Testis (tissue), 3 donors: Measurements from ENCODE around the gene PTPRN2. TPM values are rescaled to one million over a fixed set of nuclear protein-coding genes. Genes with fewer than 3 reads are reported as not detected.
"Not testable (repeated sequence)": the region's sequence is repeated elsewhere in the genome, so short reads cannot be mapped to it uniquely, and the experiment has no call there.

Source experiments
- DNase-seq: peaks from one replicate; pipeline ENCODE4 v3.0.0-alpha.2; 2019
- H3K27ac ChIP-seq, 2 donors: fragments of 200-600 bp; sonication (generic); one replicate each; pipeline ENCODE4 v1.5.1; 2019
- H3K27me3 ChIP-seq: fragments of 200-600 bp; sonication (generic); one replicate; pipeline ENCODE4 v1.5.1; 2019
- H3K36me3 ChIP-seq: fragments of 200-600 bp; sonication (generic); one replicate; pipeline ENCODE4 v1.5.1; 2017; ENCODE audit warnings: low read depth; ENCODE audit errors: missing control alignments
- H3K4me1 ChIP-seq: fragments of 200-600 bp; sonication (generic); one replicate; pipeline ENCODE4 v1.5.1; 2019
- H3K4me3 ChIP-seq, 2 donors: fragments of 200-600 bp; sonication (generic); one replicate each; pipeline ENCODE4 v1.5.1; 2017 to 2019
- H3K9me3 ChIP-seq: fragments of 200-600 bp; sonication (generic); one replicate; pipeline ENCODE4 v1.5.1; 2017
- POLR2A ChIP-seq: fragments of 450-650 bp; IDR thresholded peaks from one replicate; pipeline ENCODE4 v1.6.1; 2017; ENCODE audit warnings: antibody characterized with exemption, mild to moderate bottlenecking, moderate library complexity
- WGBS, 2 donors: methylation state at CpG; one replicate each; pipeline ENCODE4 v1.1.5; 2018; 5-methylcytosine and 5-hydroxymethylcytosine counted together
- intact Hi-C: fragments of 100-400 bp; cut with DNase I; formaldehyde crosslinking; loops from one replicate; pipeline ENCODE4 v1.15.1; 2023; ENCODE audit warnings: low total_unique reads
- polyA plus RNA-seq: library from polyadenylated mRNA; stranded (reverse); fragments of 350-450 nt; fragmentation: Illumina TruSeq; extraction: RNeasy Lipid Tissue Mini Kit (QIAGEN cat#74804); gene quantifications from one replicate; pipeline ENCODE4 v1.2.3, GENCODE V29; 2014; ENCODE audit warnings: low read depth, low replicate concordance; ENCODE audit not compliant: insufficient read depth
- total RNA-seq, 2 donors: library from RNA; depleted of rRNA; stranded (reverse); fragments of >200 nt; gene quantifications; one replicate each; pipeline ENCODE4 v1.2.3, GENCODE V29; 2016
- TF ChIP-seq, protein P1 (sequence below), 3 experiments: fragments of 450-650 bp in 2 of 3; fragments of 200-600 bp in 1 of 3; sonication (generic) in 1 of 3; IDR thresholded peaks; one replicate each; pipeline ENCODE4 v1.5.1; 2016 to 2019; ENCODE audit warnings: antibody characterized with exemption in 3 of 3, mild to moderate bottlenecking in 2 of 3, moderate library complexity in 1 of 3

PTPRN2 gene
- total and polyA plus RNA-seq, 3 donors from 2014 or later = 9.3 to 10.8 (median 9.8) TPM

DNA sequence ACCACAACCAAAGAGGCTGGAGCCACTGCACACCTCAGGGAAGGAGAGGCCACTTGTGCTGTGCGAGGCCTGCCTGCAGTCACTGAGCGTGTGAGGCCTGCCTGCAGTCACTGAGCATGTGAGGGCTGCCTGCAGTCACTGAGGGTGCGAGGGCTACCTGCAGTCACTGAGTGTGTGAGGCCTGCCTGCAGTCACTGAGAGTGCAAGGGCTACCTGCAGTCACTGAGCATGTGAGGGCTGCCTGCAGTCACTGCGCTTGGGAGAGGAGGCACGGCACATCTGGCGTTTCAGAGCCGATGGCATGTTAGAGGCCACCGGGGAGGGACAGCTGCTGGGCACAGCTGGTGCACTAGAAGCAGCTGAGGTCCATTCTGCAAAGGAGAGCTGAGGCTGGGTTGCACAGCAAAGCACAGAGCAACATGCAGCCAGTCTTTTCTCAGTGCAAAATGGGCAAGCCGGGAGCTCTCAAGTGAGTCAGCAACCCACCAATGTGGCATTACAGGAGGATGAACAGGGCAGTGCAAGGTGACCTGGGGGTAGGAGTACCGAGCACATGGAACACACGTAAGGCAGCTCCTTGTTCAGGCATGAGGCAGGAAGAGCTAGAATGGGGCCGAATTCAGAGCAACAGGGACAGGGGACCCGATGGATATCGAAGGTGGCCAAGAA lies 540.1 kb downstream of the PTPRN2 start:
- Histone ChIP-seq H3K4me3 (no peak overlapping the region), H3K36me3 (no peaks in the 10 kb centered on the region), H3K4me1 (no peaks in the 10 kb centered on the region), H3K27me3 (no peaks in the 10 kb centered on the region), H3K27ac (no peak overlapping the region), H3K9me3 (no peaks in the 10 kb centered on the region)
- TF ChIP-seq, protein P1, sequence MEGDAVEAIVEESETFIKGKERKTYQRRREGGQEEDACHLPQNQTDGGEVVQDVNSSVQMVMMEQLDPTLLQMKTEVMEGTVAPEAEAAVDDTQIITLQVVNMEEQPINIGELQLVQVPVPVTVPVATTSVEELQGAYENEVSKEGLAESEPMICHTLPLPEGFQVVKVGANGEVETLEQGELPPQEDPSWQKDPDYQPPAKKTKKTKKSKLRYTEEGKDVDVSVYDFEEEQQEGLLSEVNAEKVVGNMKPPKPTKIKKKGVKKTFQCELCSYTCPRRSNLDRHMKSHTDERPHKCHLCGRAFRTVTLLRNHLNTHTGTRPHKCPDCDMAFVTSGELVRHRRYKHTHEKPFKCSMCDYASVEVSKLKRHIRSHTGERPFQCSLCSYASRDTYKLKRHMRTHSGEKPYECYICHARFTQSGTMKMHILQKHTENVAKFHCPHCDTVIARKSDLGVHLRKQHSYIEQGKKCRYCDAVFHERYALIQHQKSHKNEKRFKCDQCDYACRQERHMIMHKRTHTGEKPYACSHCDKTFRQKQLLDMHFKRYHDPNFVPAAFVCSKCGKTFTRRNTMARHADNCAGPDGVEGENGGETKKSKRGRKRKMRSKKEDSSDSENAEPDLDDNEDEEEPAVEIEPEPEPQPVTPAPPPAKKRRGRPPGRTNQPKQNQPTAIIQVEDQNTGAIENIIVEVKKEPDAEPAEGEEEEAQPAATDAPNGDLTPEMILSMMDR (IDR thresholded peaks at IDR 0.05) = no peak
- no peak for TF ChIP-seq POLR2A
- intact Hi-C loops = no loop called here
- no peak for DNase-seq
- 86% methylated on average over 13 to 14 of the region's 14 CpGs for WGBS, 2 donors

DNA sequence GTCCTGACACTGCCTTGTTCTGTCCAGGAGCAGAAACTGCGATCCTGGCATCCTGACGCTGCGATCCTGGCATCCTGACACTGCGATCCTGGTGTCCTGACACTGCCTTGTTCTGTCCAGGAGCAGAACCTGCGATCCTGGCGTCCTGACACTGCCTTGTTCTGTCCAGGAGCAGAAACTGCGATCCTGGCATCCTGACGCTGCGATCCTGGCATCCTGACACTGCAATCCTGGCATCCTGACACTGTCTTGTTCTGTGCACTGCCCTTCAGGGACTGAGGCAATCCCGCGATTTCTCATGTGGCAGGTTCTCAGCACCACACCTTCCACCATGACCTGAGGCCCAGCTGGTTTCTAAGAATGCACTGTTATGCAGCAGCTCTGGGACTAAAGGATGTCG lies 541.4 kb downstream of the PTPRN2 start:
- DNase-seq, H3K27me3 ChIP-seq, H3K9me3 ChIP-seq, H3K4me1 ChIP-seq, intact Hi-C loops, H3K36me3 ChIP-seq, H3K4me3 ChIP-seq, H3K27ac ChIP-seq: not testable (repeated sequence)
- WGBS, 2 donors = 85 to 93% methylated on average over 7 to 12 of the region's 12 CpGs

DNA sequence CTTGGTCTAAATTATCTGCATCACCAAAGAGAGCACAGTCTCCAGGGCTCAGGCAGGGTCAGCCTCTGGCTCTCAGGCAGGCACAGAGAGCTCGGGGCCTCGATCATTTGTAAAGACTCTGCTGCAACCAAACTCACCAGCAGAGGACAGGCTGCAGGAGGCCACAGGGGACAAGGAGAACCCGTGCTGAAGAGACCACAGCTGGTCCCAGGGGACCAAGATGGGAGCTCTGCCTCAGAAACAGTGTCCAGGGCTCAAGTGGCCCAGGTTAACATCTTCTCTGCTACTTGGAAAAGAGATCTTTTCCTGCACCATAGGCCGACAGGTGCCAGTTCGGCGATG lies 543.2 kb downstream of the PTPRN2 start:
- H3K36me3 ChIP-seq = no peaks in the 10 kb centered on the region
- no peaks in the 10 kb centered on the region for H3K27me3 ChIP-seq
- H3K9me3 ChIP-seq = no peaks in the 10 kb centered on the region
- H3K4me1 ChIP-seq = no peaks in the 10 kb centered on the region
- no peak for DNase-seq
- no peak overlapping the region for H3K27ac ChIP-seq
- WGBS, 2 donors = 68 to 76% methylated on average over 6 of the region's 6 CpGs
- no peak overlapping the region for H3K4me3 ChIP-seq
- intact Hi-C loops = no loop called here
- TF ChIP-seq, protein P1 (IDR thresholded peaks at IDR 0.05) = no peak
- TF ChIP-seq POLR2A = no peak

DNA sequence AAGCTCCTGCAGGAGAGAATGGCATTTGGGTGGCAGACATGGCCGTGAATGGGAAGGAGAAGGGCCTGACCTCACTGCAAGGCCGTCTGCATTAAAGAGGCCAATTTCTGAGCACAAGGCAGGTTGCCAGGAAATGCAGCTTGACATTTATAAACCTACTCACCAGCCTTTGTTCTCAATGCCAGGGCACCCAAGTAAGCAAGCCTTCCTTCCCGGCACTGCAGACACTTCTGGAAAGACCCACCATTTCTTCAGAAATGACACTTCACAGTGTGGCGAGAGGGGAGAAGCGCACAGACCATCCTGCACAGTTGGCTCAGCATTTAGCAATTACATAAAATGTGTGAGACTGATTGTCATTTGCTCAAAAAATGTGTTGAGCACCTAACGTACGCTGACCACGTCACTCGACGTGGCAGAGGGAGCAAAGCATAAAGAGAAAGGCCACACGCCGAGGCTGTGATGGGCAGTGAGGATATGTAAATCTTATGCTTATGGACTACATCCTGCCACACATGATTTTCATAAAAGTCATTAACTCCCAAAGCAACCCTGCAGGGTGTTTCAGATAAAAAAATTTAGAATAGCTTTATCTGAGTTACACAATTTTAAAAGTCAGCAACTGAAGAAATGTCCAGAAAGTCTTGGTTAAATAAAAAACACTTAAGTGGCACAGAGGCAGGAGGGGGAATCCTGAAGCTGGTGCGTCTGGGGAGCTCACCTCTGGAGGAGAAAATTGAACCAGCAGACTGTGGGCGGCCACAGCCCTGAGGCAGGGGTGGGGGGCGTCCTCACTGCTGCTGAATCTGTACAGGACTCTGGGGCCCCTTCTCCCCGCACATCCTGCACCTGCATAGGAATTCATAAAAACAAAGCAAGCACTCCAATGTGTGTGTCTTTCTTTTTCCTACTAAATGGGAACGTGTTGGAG lies 543.8 kb downstream of the PTPRN2 start:
- 71 to 75% methylated on average over 16 to 17 of the region's 17 CpGs for WGBS, 2 donors
- Histone ChIP-seq H3K27me3 (no peaks in the 10 kb centered on the region), H3K4me1 (no peaks in the 10 kb centered on the region), H3K36me3 (no peaks in the 10 kb centered on the region), H3K4me3 (no peak overlapping the region), H3K9me3 (no peaks in the 10 kb centered on the region), H3K27ac (no peak overlapping the region)
- DNase-seq = no peak
- no peak for TF ChIP-seq POLR2A
- TF ChIP-seq, protein P1 (IDR thresholded peaks at IDR 0.05) = no peak
- intact Hi-C loops = no loop called here

DNA sequence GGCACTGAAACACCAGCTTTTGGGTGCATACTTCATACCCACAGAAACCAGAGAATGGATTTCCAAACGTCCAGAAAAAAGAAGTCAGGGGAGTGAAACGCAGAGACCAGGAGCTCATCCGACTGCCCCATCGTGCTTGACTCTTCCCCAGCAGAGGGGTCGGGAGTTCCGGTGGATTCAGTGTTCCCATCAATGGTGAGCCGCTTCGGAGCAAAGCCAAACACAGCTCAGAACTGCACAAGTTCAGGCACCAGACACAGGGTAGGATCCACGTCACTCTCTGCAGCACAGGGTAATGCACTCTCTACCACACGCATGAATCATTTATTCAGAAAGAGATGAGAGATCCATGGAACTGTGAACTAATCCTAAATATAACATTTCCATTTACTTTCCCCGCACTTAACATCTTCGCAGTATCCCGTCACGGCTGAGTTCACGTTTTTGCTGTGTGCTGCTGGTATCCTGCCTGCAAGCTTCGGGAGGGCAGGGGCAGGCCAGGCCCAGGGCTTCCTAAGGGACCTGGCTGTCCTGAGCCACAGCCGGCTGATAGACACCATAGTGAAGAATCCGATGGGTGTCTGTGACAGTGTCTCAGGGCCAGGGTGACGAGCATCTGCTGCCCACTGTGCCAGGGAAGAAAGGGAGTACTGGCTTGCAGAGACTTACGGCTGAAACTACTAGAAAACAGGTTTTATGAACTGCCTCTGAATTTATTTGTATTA lies 545.3 kb downstream of the PTPRN2 start:
- no peak overlapping the region for H3K27ac ChIP-seq
- TF ChIP-seq POLR2A = no peak
- TF ChIP-seq, protein P1 (IDR thresholded peaks at IDR 0.05) = no peak
- no peaks in the 10 kb centered on the region for H3K27me3 ChIP-seq
- WGBS, 2 donors = 91 to 92% methylated on average over 20 of the region's 20 CpGs
- H3K4me3 ChIP-seq = no peak overlapping the region
- intact Hi-C loops = no loop called here
- no peaks in the 10 kb centered on the region for H3K9me3 ChIP-seq
- H3K36me3 ChIP-seq = no peaks in the 10 kb centered on the region
- no peaks in the 10 kb centered on the region for H3K4me1 ChIP-seq
- DNase-seq = no peak
